PFSK-1 (cell line): ENCODE measurements around the gene MAP3K19. TPM values are rescaled to one million over a fixed set of nuclear protein-coding genes. Genes with fewer than 3 reads are reported as not detected.

Source experiments
- FOXP2 ChIP-seq: optimal IDR thresholded peaks from 2 replicates; pipeline ENCODE3; 2011; ENCODE audit warnings: borderline replicate concordance, control low read depth, inconsistent platforms; ENCODE audit not compliant: insufficient read depth; ENCODE audit errors: extremely low read length, extremely low read depth
- POLR2AphosphoS5 ChIP-seq: IDR thresholded peaks from 2 replicates; pipeline ENCODE4 v1.6.1; 2012; ENCODE audit warnings: low read depth, mild to moderate bottlenecking, control low read depth, low read length, moderate library complexity
- SIN3A ChIP-seq: IDR thresholded peaks from 2 replicates; pipeline ENCODE4 v1.6.1; 2012; ENCODE audit warnings: mild to moderate bottlenecking, low read length, moderate library complexity, borderline replicate concordance; ENCODE audit not compliant: insufficient read depth
- TAF1 ChIP-seq: IDR thresholded peaks from 2 replicates; pipeline ENCODE4 v1.6.1; 2012; ENCODE audit warnings: low read length, control low read depth, borderline replicate concordance; ENCODE audit not compliant: insufficient read depth
- polyA plus RNA-seq: library from polyadenylated mRNA; unstranded; fragments of >200 nt; gene quantifications from one replicate; pipeline ENCODE4 v1.2.1, GENCODE V29; 2012; ENCODE audit warnings: low read depth, missing spikeins; ENCODE audit not compliant: insufficient read length
- TF ChIP-seq, protein P1 (sequence below), 2 experiments: IDR thresholded peaks; 2 replicates each; pipeline versions ENCODE4 v1.6.1 to v1.8.0; 2011 to 2012; ENCODE audit warnings: low read depth in 2 of 2, low read length in 2 of 2, control low read depth in 1 of 2, inconsistent platforms in 1 of 2, mild to moderate bottlenecking in 1 of 2, moderate library complexity in 1 of 2; ENCODE audit not compliant: insufficient read depth in 1 of 2

Gene MAP3K19, protein sequence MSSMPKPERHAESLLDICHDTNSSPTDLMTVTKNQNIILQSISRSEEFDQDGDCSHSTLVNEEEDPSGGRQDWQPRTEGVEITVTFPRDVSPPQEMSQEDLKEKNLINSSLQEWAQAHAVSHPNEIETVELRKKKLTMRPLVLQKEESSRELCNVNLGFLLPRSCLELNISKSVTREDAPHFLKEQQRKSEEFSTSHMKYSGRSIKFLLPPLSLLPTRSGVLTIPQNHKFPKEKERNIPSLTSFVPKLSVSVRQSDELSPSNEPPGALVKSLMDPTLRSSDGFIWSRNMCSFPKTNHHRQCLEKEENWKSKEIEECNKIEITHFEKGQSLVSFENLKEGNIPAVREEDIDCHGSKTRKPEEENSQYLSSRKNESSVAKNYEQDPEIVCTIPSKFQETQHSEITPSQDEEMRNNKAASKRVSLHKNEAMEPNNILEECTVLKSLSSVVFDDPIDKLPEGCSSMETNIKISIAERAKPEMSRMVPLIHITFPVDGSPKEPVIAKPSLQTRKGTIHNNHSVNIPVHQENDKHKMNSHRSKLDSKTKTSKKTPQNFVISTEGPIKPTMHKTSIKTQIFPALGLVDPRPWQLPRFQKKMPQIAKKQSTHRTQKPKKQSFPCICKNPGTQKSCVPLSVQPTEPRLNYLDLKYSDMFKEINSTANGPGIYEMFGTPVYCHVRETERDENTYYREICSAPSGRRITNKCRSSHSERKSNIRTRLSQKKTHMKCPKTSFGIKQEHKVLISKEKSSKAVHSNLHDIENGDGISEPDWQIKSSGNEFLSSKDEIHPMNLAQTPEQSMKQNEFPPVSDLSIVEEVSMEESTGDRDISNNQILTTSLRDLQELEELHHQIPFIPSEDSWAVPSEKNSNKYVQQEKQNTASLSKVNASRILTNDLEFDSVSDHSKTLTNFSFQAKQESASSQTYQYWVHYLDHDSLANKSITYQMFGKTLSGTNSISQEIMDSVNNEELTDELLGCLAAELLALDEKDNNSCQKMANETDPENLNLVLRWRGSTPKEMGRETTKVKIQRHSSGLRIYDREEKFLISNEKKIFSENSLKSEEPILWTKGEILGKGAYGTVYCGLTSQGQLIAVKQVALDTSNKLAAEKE (N-terminal part only)
- not detected for polyA plus RNA-seq

DNA sequence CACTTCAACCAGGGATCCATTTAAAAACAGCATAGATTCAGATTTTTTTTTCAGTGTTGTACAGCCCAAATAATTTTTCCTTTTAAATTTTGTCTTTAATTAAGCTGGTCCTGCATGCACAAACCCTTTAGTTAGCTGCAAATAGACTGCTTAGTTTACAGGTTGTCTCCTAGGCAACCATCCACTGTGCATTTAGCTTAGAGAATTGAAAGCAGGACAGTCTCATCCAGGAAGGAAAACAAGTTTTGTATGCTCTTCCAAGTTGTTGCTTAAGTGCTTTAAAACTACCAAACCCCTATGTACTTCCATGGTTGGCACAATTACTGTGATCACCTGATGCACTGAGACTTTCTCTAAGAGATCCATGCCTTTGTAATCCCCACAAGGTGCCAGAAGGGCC is at the start of gene MAP3K19:
MAP3K19 (minus strand) TSS at position 148 of the 400 bp plus-strand sequence. CDS start 22,800 bp downstream, outside the sequence.
- TF ChIP-seq, protein P1, sequence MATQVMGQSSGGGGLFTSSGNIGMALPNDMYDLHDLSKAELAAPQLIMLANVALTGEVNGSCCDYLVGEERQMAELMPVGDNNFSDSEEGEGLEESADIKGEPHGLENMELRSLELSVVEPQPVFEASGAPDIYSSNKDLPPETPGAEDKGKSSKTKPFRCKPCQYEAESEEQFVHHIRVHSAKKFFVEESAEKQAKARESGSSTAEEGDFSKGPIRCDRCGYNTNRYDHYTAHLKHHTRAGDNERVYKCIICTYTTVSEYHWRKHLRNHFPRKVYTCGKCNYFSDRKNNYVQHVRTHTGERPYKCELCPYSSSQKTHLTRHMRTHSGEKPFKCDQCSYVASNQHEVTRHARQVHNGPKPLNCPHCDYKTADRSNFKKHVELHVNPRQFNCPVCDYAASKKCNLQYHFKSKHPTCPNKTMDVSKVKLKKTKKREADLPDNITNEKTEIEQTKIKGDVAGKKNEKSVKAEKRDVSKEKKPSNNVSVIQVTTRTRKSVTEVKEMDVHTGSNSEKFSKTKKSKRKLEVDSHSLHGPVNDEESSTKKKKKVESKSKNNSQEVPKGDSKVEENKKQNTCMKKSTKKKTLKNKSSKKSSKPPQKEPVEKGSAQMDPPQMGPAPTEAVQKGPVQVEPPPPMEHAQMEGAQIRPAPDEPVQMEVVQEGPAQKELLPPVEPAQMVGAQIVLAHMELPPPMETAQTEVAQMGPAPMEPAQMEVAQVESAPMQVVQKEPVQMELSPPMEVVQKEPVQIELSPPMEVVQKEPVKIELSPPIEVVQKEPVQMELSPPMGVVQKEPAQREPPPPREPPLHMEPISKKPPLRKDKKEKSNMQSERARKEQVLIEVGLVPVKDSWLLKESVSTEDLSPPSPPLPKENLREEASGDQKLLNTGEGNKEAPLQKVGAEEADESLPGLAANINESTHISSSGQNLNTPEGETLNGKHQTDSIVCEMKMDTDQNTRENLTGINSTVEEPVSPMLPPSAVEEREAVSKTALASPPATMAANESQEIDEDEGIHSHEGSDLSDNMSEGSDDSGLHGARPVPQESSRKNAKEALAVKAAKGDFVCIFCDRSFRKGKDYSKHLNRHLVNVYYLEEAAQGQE (IDR thresholded peaks at IDR 0.05; ENCODE audit: insufficient read depth in 1 of 2, low read depth in 2 of 2, low read length in 2 of 2): no peak
- TF ChIP-seq TAF1 (no peak), SIN3A (no peak), POLR2AphosphoS5 (no peak), FOXP2 (no peak)

DNA sequence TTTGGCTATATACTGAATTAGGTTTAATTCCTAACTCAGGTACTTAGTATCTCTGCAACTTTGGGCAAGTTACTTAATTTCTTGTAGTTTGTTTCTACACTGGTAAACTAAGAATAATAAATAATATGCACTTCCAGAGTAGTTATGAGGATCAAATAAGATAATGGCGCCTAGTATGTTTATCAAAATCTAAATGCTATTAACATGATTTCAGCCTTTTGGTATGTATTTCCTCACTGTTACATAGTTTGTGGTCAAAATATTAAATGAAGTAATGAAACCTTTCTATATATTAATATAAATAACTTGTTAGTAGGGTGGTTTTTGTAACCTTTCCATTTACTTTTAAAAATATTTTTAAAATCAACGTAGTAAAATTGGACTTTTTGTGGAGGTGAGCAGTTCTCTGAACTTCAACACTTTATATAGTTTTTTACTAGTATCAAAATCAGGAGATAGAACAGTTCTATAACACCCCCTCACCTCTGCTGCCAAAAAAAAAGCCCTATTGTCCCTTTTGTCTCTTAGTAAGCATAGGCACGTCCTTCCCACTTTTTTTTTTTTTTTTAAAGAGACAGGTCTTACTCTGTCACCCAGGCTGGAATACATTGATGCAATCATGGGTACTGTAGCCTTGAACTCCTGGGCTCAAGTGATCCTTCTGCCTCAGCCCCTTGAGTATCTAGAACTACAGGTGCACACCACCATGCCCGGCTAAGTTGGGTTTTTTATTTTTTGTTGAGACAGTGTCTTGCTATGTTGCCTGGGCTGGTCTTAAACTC is 49.6 kb upstream of the MAP3K19 start:
- no peak for TF ChIP-seq FOXP2
- TF ChIP-seq, protein P1 (IDR thresholded peaks at IDR 0.05; ENCODE audit: insufficient read depth in 1 of 2, low read depth in 2 of 2, low read length in 2 of 2): no peak
- no peak for TF ChIP-seq TAF1
- no peak for TF ChIP-seq POLR2AphosphoS5
- no peak for TF ChIP-seq SIN3A

DNA sequence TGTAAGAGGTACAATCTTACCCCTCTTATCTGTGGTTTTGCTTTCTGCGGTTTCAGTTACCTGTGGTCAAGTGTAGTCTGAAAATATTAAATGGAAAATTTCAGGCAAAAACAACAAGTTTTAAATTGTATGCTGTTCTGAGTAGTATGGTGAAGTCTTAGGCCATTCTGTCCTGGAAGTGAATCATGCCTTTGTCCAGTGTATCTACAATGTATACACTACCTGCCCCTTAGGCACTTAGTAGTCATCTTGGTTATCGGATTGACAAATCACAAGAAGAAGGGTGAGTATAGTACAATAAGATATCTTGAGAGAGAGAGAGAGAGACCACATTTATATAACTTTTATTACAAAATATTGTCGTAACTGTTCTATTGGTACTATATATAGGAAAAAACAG is 48.3 kb upstream of the MAP3K19 start:
- TF ChIP-seq, protein P1 (IDR thresholded peaks at IDR 0.05; ENCODE audit: insufficient read depth in 1 of 2, low read depth in 2 of 2, low read length in 2 of 2): no peak
- TF ChIP-seq POLR2AphosphoS5: no peak

DNA sequence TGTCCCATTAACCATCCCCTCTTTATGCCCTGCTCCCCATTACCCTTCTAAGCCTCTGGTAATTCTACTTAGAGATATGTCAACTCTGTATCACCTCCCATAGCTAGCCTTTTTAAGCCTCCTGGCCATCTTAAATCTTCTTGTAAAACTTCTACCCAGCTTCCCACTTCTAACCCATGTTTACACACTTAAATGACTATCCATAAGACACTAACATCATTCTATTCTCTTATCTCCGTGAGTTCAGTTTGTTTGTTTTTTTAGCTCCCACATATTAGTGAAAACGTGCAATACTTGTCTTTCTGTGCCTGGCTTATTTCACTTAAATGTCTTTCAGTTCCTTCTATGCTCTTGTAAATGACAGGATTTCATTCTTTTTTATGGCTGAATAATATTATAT is 47.3 kb upstream of the MAP3K19 start:
- TF ChIP-seq TAF1: no peak
- no peak for TF ChIP-seq POLR2AphosphoS5
- no peak for TF ChIP-seq FOXP2
- no peak for TF ChIP-seq SIN3A
- TF ChIP-seq, protein P1 (IDR thresholded peaks at IDR 0.05; ENCODE audit: insufficient read depth in 1 of 2, low read depth in 2 of 2, low read length in 2 of 2): no peak
